ENCODE results near the gene PRPF6. TPM values are rescaled to one million over a fixed set of nuclear protein-coding genes. Genes with fewer than 3 reads are reported as not detected.

The PRPF6 gene
- total and polyA plus RNA-seq, 2 of the 13 experiments (the other 11 are each of a cell fraction or from before 2014, with no cell fraction given): 63.7 to 101 TPM

GRCh38 chr20:64050261-64051032 lies 69.5 kb downstream of the PRPF6 start (continued):
- TF ChIP-seq, protein P1, sequence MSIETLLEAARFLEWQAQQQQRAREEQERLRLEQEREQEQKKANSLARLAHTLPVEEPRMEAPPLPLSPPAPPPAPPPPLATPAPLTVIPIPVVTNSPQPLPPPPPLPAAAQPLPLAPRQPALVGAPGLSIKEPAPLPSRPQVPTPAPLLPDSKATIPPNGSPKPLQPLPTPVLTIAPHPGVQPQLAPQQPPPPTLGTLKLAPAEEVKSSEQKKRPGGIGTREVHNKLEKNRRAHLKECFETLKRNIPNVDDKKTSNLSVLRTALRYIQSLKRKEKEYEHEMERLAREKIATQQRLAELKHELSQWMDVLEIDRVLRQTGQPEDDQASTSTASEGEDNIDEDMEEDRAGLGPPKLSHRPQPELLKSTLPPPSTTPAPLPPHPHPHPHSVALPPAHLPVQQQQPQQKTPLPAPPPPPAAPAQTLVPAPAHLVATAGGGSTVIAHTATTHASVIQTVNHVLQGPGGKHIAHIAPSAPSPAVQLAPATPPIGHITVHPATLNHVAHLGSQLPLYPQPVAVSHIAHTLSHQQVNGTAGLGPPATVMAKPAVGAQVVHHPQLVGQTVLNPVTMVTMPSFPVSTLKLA (IDR thresholded peaks at IDR 0.05): peak; percentile 67
- TF ChIP-seq NCOR1 (IDR thresholded peaks at IDR 0.05; ENCODE audit: borderline replicate concordance, low read length) (peak; percentile 32; the same call in 1 of the 2 replicates), SNAPC5 (CRISPR knock-in tag; IDR thresholded peaks at IDR 0.05; ENCODE audit: borderline replicate concordance) (peak; percentile 93; the same call in 1 of the 2 replicates), NFYC (CRISPR knock-in tag; IDR thresholded peaks at IDR 0.05) (peak; percentile 42), ZGPAT (CRISPR knock-in tag; IDR thresholded peaks at IDR 0.05) (peak; percentile 88), ZIK1 (CRISPR knock-in tag; IDR thresholded peaks at IDR 0.05; ENCODE audit: borderline replicate concordance, low read depth) (peak; percentile 76), ZSCAN30 (CRISPR knock-in tag; IDR thresholded peaks at IDR 0.05) (no peak; the same call in 1 of the 2 replicates), KLF15 (CRISPR knock-in tag; IDR thresholded peaks at IDR 0.05; ENCODE audit: borderline replicate concordance) (peak; percentile 72), KLF11 (CRISPR knock-in tag; IDR thresholded peaks at IDR 0.05) (peak; percentile 84; the same call in 1 of the 2 replicates), ZNF574 (CRISPR knock-in tag; IDR thresholded peaks at IDR 0.05) (peak; percentile 63; the same call in 1 of the 2 replicates), ZNF414 (CRISPR knock-in tag; IDR thresholded peaks at IDR 0.05) (no peak), ZFYVE20 (CRISPR knock-in tag; IDR thresholded peaks at IDR 0.05; ENCODE audit: borderline replicate concordance, low read depth) (no peak), KDM6A (CRISPR knock-in tag; IDR thresholded peaks at IDR 0.05; ENCODE audit: low read depth) (no peak), ZNF713 (CRISPR knock-in tag; IDR thresholded peaks at IDR 0.05) (peak; percentile 81; the same call in 1 of the 2 replicates), NR3C1 (CRISPR knock-in tag; IDR thresholded peaks at IDR 0.05) (no peak), U2AF2 (IDR thresholded peaks at IDR 0.05; ENCODE audit: low read depth, low read length) (no peak)
- TF ChIP-seq, protein P2, sequence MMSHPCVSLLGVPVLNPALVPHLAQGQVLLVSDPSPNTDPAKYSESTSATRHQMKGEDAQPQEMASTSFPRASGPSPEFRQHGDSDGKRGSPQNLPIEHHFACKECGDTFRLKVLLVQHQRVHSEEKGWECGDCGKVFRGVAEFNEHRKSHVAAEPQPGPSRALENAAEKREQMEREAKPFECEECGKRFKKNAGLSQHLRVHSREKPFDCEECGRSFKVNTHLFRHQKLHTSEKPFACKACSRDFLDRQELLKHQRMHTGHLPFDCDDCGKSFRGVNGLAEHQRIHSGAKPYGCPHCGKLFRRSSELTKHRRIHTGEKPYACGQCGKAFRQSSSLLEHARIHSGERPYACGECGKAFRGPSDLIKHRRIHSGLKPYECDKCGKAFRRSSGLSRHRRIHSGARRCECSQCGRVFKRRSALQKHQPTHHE (CRISPR knock-in tag; IDR thresholded peaks at IDR 0.05; ENCODE audit: borderline replicate concordance): no peak
- TF ChIP-seq, protein P3, sequence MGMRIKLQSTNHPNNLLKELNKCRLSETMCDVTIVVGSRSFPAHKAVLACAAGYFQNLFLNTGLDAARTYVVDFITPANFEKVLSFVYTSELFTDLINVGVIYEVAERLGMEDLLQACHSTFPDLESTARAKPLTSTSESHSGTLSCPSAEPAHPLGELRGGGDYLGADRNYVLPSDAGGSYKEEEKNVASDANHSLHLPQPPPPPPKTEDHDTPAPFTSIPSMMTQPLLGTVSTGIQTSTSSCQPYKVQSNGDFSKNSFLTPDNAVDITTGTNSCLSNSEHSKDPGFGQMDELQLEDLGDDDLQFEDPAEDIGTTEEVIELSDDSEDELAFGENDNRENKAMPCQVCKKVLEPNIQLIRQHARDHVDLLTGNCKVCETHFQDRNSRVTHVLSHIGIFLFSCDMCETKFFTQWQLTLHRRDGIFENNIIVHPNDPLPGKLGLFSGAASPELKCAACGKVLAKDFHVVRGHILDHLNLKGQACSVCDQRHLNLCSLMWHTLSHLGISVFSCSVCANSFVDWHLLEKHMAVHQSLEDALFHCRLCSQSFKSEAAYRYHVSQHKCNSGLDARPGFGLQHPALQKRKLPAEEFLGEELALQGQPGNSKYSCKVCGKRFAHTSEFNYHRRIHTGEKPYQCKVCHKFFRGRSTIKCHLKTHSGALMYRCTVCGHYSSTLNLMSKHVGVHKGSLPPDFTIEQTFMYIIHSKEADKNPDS (CRISPR knock-in tag; IDR thresholded peaks at IDR 0.05): no peak; the same call in 1 of the 2 replicates

Data from HepG2 (cell line).